Keratinocyte (primary cell): ENCODE data around the gene NEB. TPM values are rescaled to one million over a fixed set of nuclear protein-coding genes. Genes with fewer than 3 reads are reported as not detected.
"Not testable (repeated sequence)": the region's sequence is repeated elsewhere in the genome, so short reads cannot be mapped to it uniquely, and the experiment has no call there.

Experiments
- DNase-seq: peaks from one replicate; pipeline ENCODE4 v3.0.0-alpha.2; 2011; ENCODE audit warnings: low read depth, missing footprints, low spot score
- FAIRE-seq: peaks from 2 replicates; lab custom pipeline; 2011; peaks lifted over from hg19 to GRCh38; lab: Jason Lieb, UNC
- H2AFZ ChIP-seq: 2 replicates; pipeline ENCODE4 v1.6.0; 2012; ENCODE audit warnings: low read length, control low read depth, inconsistent platforms; ENCODE audit not compliant: control insufficient read depth
- H3K27ac ChIP-seq: 2 replicates; pipeline ENCODE4 v1.5.1; 2011; ENCODE audit warnings: low read length; ENCODE audit not compliant: control insufficient read depth, insufficient read depth
- H3K27me3 ChIP-seq: 3 replicates; pipeline ENCODE4 v1.6.0; 2011; ENCODE audit warnings: low read length; ENCODE audit not compliant: control insufficient read depth, insufficient read depth; ENCODE audit errors: extremely low read depth
- H3K36me3 ChIP-seq, 2 experiments: 2 replicates in 1 of 2; 3 replicates in 1 of 2; pipeline ENCODE4 v1.5.1; 2011; ENCODE audit warnings: low read length in 2 of 2, mild to moderate bottlenecking in 1 of 2; ENCODE audit not compliant: control insufficient read depth in 2 of 2, insufficient read depth in 2 of 2; ENCODE audit errors: extremely low read depth in 1 of 2
- H3K4me1 ChIP-seq: 3 replicates; pipeline ENCODE4 v1.5.1; 2011; ENCODE audit warnings: low read length; ENCODE audit not compliant: control insufficient read depth, insufficient read depth; ENCODE audit errors: extremely low read depth
- H3K4me2 ChIP-seq: 3 replicates; pipeline ENCODE4 v1.6.0; 2011; ENCODE audit warnings: low read depth, low read length; ENCODE audit not compliant: control insufficient read depth, insufficient read depth; ENCODE audit errors: extremely low read depth
- H3K4me3 ChIP-seq, 3 experiments: fragments of 200-600 bp in 1 of 3; sonication (generic) in 1 of 3; 2 replicates in 2 of 3; 3 replicates in 1 of 3; pipeline ENCODE4 v1.5.1; 2011 to 2016; ENCODE audit warnings: low read length in 3 of 3, mild to moderate bottlenecking in 3 of 3, control low read depth in 2 of 3, inconsistent platforms in 1 of 3, low read depth in 1 of 3, mixed read lengths in 1 of 3, mixed run types in 1 of 3, moderate library complexity in 1 of 3; ENCODE audit not compliant: control insufficient read depth in 2 of 3, insufficient read depth in 2 of 3; ENCODE audit errors: extremely low read depth in 1 of 3
- H3K79me2 ChIP-seq: 2 replicates; pipeline ENCODE4 v1.6.0; 2012; ENCODE audit warnings: low read length; ENCODE audit not compliant: control insufficient read depth, insufficient read depth
- H3K9ac ChIP-seq: 3 replicates; pipeline ENCODE4 v1.6.0; 2011; ENCODE audit warnings: low read length; ENCODE audit not compliant: control insufficient read depth, insufficient read depth; ENCODE audit errors: extremely low read depth
- H3K9me1 ChIP-seq: 3 replicates; pipeline ENCODE4 v1.6.0; 2011; ENCODE audit warnings: low read length; ENCODE audit not compliant: control insufficient read depth, insufficient read depth; ENCODE audit errors: extremely low read depth
- H3K9me3 ChIP-seq: 2 replicates; pipeline ENCODE4 v1.5.1; 2012; ENCODE audit warnings: low read depth, low read length; ENCODE audit not compliant: control insufficient read depth
- H4K20me1 ChIP-seq: 3 replicates; pipeline ENCODE4 v1.6.0; 2011; ENCODE audit warnings: low read length; ENCODE audit not compliant: control insufficient read depth, insufficient read depth; ENCODE audit errors: extremely low read depth
- EZH2 ChIP-seq: IDR thresholded peaks from one replicate; pipeline ENCODE4 v1.6.1; 2012; ENCODE audit warnings: inconsistent platforms, mild to moderate bottlenecking, low read length, moderate library complexity
- dilution Hi-C: fragments of 300-500 bp; cut with MboI; formaldehyde crosslinking; loops from one replicate; pipeline ENCODE4 v1.7.0; 2020; ENCODE audit warnings: low sequenced_read_pairs; ENCODE audit not compliant: extremely low pct_ligation_motif_present
- polyA plus RNA-seq, 5 experiments: library from polyadenylated mRNA; depleted of rRNA in 3 of 5; stranded (reverse) in 3 of 5; stranded (forward) in 1 of 5; unstranded in 1 of 5; fragments of >200 nt; gene quantifications; 1 replicate in 1 of 5; 2 replicates in 3 of 5; 3 replicates in 1 of 5; pipeline versions ENCODE4 v1.2.1 to v1.2.3, GENCODE V29; 2011 to 2012; ENCODE audit warnings: missing spikeins in 2 of 5, low read depth in 1 of 5, low replicate concordance in 1 of 5
- TF ChIP-seq, protein P1 (sequence below), 3 experiments: IDR thresholded peaks in 1 of 3; conservative IDR thresholded peaks in 1 of 3; optimal IDR thresholded peaks in 1 of 3; 2 replicates in 2 of 3; 3 replicates in 1 of 3; pipeline versions ENCODE3 to v1.5.1; 2011; ENCODE audit warnings: low read length in 3 of 3, mild to moderate bottlenecking in 3 of 3, moderate library complexity in 2 of 3, control low read depth in 1 of 3, inconsistent platforms in 1 of 3; ENCODE audit not compliant: insufficient read depth in 2 of 3; ENCODE audit errors: extremely low read depth in 1 of 3

NEB gene
- polyA plus RNA-seq, 1 donor (not counting 4 experiments of a cell fraction or from before 2014, with no cell fraction given): 0.67 TPM

- no peak overlapping the region for H3K4me2 ChIP-seq
- TF ChIP-seq, protein P1, sequence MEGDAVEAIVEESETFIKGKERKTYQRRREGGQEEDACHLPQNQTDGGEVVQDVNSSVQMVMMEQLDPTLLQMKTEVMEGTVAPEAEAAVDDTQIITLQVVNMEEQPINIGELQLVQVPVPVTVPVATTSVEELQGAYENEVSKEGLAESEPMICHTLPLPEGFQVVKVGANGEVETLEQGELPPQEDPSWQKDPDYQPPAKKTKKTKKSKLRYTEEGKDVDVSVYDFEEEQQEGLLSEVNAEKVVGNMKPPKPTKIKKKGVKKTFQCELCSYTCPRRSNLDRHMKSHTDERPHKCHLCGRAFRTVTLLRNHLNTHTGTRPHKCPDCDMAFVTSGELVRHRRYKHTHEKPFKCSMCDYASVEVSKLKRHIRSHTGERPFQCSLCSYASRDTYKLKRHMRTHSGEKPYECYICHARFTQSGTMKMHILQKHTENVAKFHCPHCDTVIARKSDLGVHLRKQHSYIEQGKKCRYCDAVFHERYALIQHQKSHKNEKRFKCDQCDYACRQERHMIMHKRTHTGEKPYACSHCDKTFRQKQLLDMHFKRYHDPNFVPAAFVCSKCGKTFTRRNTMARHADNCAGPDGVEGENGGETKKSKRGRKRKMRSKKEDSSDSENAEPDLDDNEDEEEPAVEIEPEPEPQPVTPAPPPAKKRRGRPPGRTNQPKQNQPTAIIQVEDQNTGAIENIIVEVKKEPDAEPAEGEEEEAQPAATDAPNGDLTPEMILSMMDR (optimal IDR thresholded peaks at IDR 0.05 in 1 of 3, IDR thresholded peaks at IDR 0.05 in 1 of 3, conservative IDR thresholded peaks at IDR 0.05 in 1 of 3; ENCODE audit: extremely low read depth in 1 of 3, insufficient read depth in 2 of 3, low read length in 3 of 3): no peak
- no peak for TF ChIP-seq EZH2
- no peaks in the 10 kb centered on the region for H3K27me3 ChIP-seq
- no peaks in the 10 kb centered on the region for H3K36me3 ChIP-seq
- H3K27ac ChIP-seq: no peak overlapping the region
- DNase-seq (no peak), FAIRE-seq (no peak)
- H4K20me1 ChIP-seq: no peaks in the 10 kb centered on the region
- no peak overlapping the region for H3K4me3 ChIP-seq
- no peaks in the 10 kb centered on the region for H3K79me2 ChIP-seq
- H3K9ac ChIP-seq: no peak overlapping the region
- no peaks in the 10 kb centered on the region for H3K9me3 ChIP-seq
- no peaks in the 10 kb centered on the region for H3K9me1 ChIP-seq
- H3K4me1 ChIP-seq: no peaks in the 10 kb centered on the region
- H2AFZ ChIP-seq: no peak overlapping the region
- dilution Hi-C loops: no loop called here
Observed at GRCh38 chr2:151649400-151649799, 84.9 kb downstream of the NEB start.

DNA sequence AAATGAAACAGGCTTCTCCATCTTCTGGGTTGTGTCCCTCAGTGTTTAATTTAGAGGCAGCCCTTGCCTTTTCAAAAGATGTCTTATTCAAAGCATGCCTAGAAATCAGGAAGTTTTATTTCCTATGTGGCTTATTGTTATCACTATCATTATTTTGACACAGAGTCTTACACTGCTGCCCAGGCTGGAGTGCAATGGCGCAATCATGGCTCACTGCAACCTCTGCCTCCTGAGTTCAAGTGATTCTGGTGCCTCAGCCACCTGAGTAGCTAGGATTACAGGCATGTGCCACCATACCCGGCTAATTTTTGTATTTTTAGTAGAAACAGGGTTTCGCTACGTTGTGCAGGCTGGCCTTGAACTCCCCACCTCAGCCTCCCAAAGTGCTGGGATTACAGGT lies 87.8 kb downstream of the NEB start:
- H3K9me3 ChIP-seq, H3K9me1 ChIP-seq, H3K27ac ChIP-seq, FAIRE-seq, H3K4me3 ChIP-seq, H3K4me2 ChIP-seq, H2AFZ ChIP-seq, dilution Hi-C loops, H3K79me2 ChIP-seq, H3K9ac ChIP-seq, H4K20me1 ChIP-seq, H3K27me3 ChIP-seq, H3K4me1 ChIP-seq, DNase-seq, H3K36me3 ChIP-seq: not testable (repeated sequence)

DNA sequence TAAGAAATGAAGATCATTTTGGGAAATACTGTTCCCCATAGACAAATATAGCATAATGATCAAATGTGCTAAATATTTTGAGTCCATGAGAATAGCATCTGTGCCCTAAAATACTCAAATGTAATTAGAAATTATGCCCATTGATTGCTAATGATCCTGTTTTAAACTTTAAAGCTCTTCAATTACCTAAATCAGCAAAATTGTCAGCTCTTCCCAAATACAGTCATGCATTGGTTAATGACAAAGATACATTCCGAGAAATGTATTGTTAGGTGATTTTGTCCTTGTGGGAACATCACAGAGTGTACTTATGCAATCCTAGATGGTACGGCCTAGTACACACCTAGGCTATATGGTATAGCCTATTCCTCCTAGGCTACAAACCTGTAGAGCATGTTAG lies 89.7 kb downstream of the NEB start:
- Histone ChIP-seq H3K27ac (no peak overlapping the region), H3K4me2 (no peak overlapping the region), H3K79me2 (no peaks in the 10 kb centered on the region), H3K9me1 (no peaks in the 10 kb centered on the region), H3K9me3 (no peaks in the 10 kb centered on the region), H2AFZ (no peak overlapping the region), H3K27me3 (no peaks in the 10 kb centered on the region), H3K4me3 (no peak overlapping the region), H3K4me1 (no peaks in the 10 kb centered on the region), H4K20me1 (no peaks in the 10 kb centered on the region), H3K9ac (no peak overlapping the region), H3K36me3 (no peaks in the 10 kb centered on the region)
- FAIRE-seq (no peak), DNase-seq (no peak)
- TF ChIP-seq, protein P1 (optimal IDR thresholded peaks at IDR 0.05 in 1 of 3, IDR thresholded peaks at IDR 0.05 in 1 of 3, conservative IDR thresholded peaks at IDR 0.05 in 1 of 3; ENCODE audit: extremely low read depth in 1 of 3, insufficient read depth in 2 of 3, low read length in 3 of 3): no peak
- dilution Hi-C loops: no loop called here

- H3K9ac ChIP-seq, dilution Hi-C loops, H3K4me2 ChIP-seq, H3K9me3 ChIP-seq, H3K27ac ChIP-seq, H3K27me3 ChIP-seq, FAIRE-seq, H3K36me3 ChIP-seq, H3K79me2 ChIP-seq, H3K4me1 ChIP-seq, H2AFZ ChIP-seq, H3K4me3 ChIP-seq, H4K20me1 ChIP-seq, H3K9me1 ChIP-seq, DNase-seq: not testable (repeated sequence)
Observed at GRCh38 chr2:151641895-151642294, 92.4 kb downstream of the NEB start.
